HEK293 (cell line): Measurements from ENCODE around the gene CYP17A1.
"Not testable (repeated sequence)": the region's sequence is repeated elsewhere in the genome, so short reads cannot be mapped to it uniquely, and the experiment has no call there.

ENCODE experiments used
- CTCF ChIA-PET: fragments of 350-600 bp; formaldehyde crosslinking; extraction: SDS; loops from one replicate; lab custom pipeline; 2021; ENCODE audit warnings: antibody characterized with exemption; lab: Yijun Ruan, JAX
- POLR2A ChIA-PET: fragments of 300-600 bp; formaldehyde crosslinking; extraction: SDS; loops from one replicate; lab custom pipeline; 2020; ENCODE audit warnings: antibody characterized with exemption, inconsistent platforms; lab: Yijun Ruan, JAX
- H3K27ac ChIP-seq: fragments of 200-500 bp; sonication (Bioruptor generic); 2 replicates; pipeline ENCODE4 v1.5.1; 2014; ENCODE audit warnings: low read depth, low read length, control low read depth, inconsistent platforms; ENCODE audit errors: extremely low read depth
- H3K36me3 ChIP-seq, 2 experiments: fragments of 200-500 bp in 1 of 2; sonication (Bioruptor generic) in 1 of 2; 1 replicate in 1 of 2; 2 replicates in 1 of 2; pipeline ENCODE4 v1.5.1; 2014 to 2017; ENCODE audit warnings: inconsistent platforms in 2 of 2, low read length in 2 of 2; ENCODE audit not compliant: control insufficient read depth in 2 of 2, insufficient read depth in 1 of 2
- H3K4me1 ChIP-seq: fragments of 200-500 bp; sonication (Bioruptor generic); 2 replicates; pipeline ENCODE4 v1.5.1; 2014; ENCODE audit warnings: mild to moderate bottlenecking, low read length, inconsistent platforms; ENCODE audit not compliant: control insufficient read depth, insufficient read depth
- H3K4me3 ChIP-seq: 2 replicates; pipeline ENCODE4 v1.5.1; 2011; ENCODE audit warnings: low read depth, mild to moderate bottlenecking, control low read depth, low read length, moderate library complexity
- H3K9me3 ChIP-seq: fragments of 200-500 bp; sonication (Bioruptor generic); 2 replicates; pipeline ENCODE4 v1.5.1; 2014; ENCODE audit warnings: low read depth, low read length, inconsistent platforms; ENCODE audit not compliant: control insufficient read depth, insufficient read depth
- KLF10 ChIP-seq: fragments of 450-650 bp; IDR thresholded peaks from 2 replicates; pipeline ENCODE4 v1.5.1; 2018; ENCODE audit warnings: missing biosample characterization, mild to moderate bottlenecking, missing genetic modification characterization
- KLF7 ChIP-seq: fragments of 450-650 bp; formaldehyde crosslinking; IDR thresholded peaks from 2 replicates; pipeline ENCODE4 v1.5.1; 2016; ENCODE audit warnings: missing biosample characterization, missing genetic modification characterization, borderline replicate concordance
- OVOL3 ChIP-seq: fragments of 450-650 bp; formaldehyde crosslinking; IDR thresholded peaks from 2 replicates; pipeline ENCODE4 v1.5.1; 2016; ENCODE audit warnings: missing biosample characterization, missing genetic modification characterization
- SCRT2 ChIP-seq: fragments of 450-650 bp; formaldehyde crosslinking; IDR thresholded peaks from 2 replicates; pipeline ENCODE4 v1.5.1; 2016; ENCODE audit warnings: missing biosample characterization, missing genetic modification characterization
- TRIM28 ChIP-seq: IDR thresholded peaks from 2 replicates; pipeline ENCODE4 v1.6.1; 2011; ENCODE audit warnings: low read length, control low read depth, borderline replicate concordance
- ZBTB20 ChIP-seq: fragments of 450-650 bp; formaldehyde crosslinking; IDR thresholded peaks from 2 replicates; pipeline ENCODE4 v1.5.1; 2016; ENCODE audit warnings: missing biosample characterization, missing genetic modification characterization
- ZBTB21 ChIP-seq: fragments of 450-650 bp; formaldehyde crosslinking; IDR thresholded peaks from 2 replicates; pipeline ENCODE4 v1.5.1; 2017; ENCODE audit warnings: missing biosample characterization, missing genetic modification characterization
- ZIC2 ChIP-seq: fragments of 450-650 bp; formaldehyde crosslinking; IDR thresholded peaks from 2 replicates; pipeline ENCODE4 v1.5.1; 2016; ENCODE audit warnings: missing biosample characterization, missing genetic modification characterization
- ZNF10 ChIP-seq: fragments of 450-650 bp; formaldehyde crosslinking; IDR thresholded peaks from 2 replicates; pipeline ENCODE4 v1.5.1; 2017; ENCODE audit warnings: missing biosample characterization, missing genetic modification characterization
- ZNF157 ChIP-seq: fragments of 450-650 bp; formaldehyde crosslinking; IDR thresholded peaks from 2 replicates; pipeline ENCODE4 v1.5.1; 2016; ENCODE audit warnings: missing biosample characterization, missing genetic modification characterization
- ZNF423 ChIP-seq: fragments of 450-650 bp; formaldehyde crosslinking; IDR thresholded peaks from 2 replicates; pipeline ENCODE4 v1.5.1; 2016; ENCODE audit warnings: missing biosample characterization, missing genetic modification characterization
- ZNF529 ChIP-seq: fragments of 450-650 bp; formaldehyde crosslinking; IDR thresholded peaks from 2 replicates; pipeline ENCODE4 v1.5.1; 2017; ENCODE audit warnings: missing genetic modification characterization, missing biosample characterization; ENCODE audit not compliant: insufficient replicate concordance
- ZNF585B ChIP-seq: fragments of 450-650 bp; formaldehyde crosslinking; IDR thresholded peaks from 2 replicates; pipeline ENCODE4 v1.5.1; 2016; ENCODE audit warnings: missing biosample characterization, missing genetic modification characterization
- ZNF623 ChIP-seq: fragments of 450-650 bp; formaldehyde crosslinking; IDR thresholded peaks from 2 replicates; pipeline ENCODE4 v1.5.1; 2016; ENCODE audit warnings: missing biosample characterization, missing genetic modification characterization
- ZNF664 ChIP-seq: fragments of 450-650 bp; formaldehyde crosslinking; IDR thresholded peaks from 2 replicates; pipeline ENCODE4 v1.5.1; 2016; ENCODE audit warnings: missing biosample characterization, missing genetic modification characterization
- ZNF830 ChIP-seq: fragments of 450-650 bp; IDR thresholded peaks from 2 replicates; pipeline ENCODE4 v1.5.0; 2018; ENCODE audit warnings: missing biosample characterization, missing genetic modification characterization, low read depth, mild to moderate bottlenecking, moderate library complexity
- TF ChIP-seq, protein P1 (sequence below): fragments of 450-650 bp; formaldehyde crosslinking; IDR thresholded peaks from 2 replicates; pipeline ENCODE4 v1.5.1; 2016; ENCODE audit warnings: missing biosample characterization, missing genetic modification characterization
- TF ChIP-seq, protein P2 (sequence below): fragments of 450-650 bp; formaldehyde crosslinking; conservative IDR thresholded peaks from 2 replicates; pipeline ENCODE4 v1.5.1; 2016; ENCODE audit warnings: low read depth, missing biosample characterization, missing genetic modification characterization
- TF ChIP-seq, protein P3 (sequence below): fragments of 450-650 bp; formaldehyde crosslinking; IDR thresholded peaks from 2 replicates; pipeline ENCODE4 v1.5.1; 2016; ENCODE audit warnings: missing biosample characterization, missing genetic modification characterization
- TF ChIP-seq, protein P4 (sequence below): fragments of 450-650 bp; formaldehyde crosslinking; IDR thresholded peaks from 2 replicates; pipeline ENCODE4 v1.5.1; 2016; ENCODE audit warnings: missing biosample characterization, missing genetic modification characterization

CYP17A1 gene

DNA sequence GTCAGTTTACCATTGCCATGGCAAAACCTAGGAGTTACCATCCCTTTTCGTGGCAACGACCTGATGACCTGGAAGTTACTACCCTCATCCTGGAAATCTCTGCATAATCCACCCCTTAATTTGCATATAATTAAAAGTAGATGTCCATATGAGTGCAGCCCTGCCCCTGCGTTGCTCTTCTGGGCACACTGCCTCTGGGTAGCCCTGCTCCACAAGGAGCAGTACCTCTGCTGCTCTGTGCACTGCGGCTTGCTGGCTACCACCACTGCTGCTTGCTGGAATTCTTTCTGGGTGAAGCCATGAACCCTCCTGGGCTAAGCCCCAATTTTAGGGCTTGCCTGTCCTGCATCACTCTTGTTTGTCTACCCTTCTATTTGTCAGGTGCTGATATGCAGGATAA, 12.5 kb downstream of the CYP17A1 start (continued):
- TF ChIP-seq ZNF529 (no peak), ZNF585B (tag by site-specific recombination) (no peak), KLF10 (tag by site-specific recombination) (no peak)
- TF ChIP-seq, protein P1, sequence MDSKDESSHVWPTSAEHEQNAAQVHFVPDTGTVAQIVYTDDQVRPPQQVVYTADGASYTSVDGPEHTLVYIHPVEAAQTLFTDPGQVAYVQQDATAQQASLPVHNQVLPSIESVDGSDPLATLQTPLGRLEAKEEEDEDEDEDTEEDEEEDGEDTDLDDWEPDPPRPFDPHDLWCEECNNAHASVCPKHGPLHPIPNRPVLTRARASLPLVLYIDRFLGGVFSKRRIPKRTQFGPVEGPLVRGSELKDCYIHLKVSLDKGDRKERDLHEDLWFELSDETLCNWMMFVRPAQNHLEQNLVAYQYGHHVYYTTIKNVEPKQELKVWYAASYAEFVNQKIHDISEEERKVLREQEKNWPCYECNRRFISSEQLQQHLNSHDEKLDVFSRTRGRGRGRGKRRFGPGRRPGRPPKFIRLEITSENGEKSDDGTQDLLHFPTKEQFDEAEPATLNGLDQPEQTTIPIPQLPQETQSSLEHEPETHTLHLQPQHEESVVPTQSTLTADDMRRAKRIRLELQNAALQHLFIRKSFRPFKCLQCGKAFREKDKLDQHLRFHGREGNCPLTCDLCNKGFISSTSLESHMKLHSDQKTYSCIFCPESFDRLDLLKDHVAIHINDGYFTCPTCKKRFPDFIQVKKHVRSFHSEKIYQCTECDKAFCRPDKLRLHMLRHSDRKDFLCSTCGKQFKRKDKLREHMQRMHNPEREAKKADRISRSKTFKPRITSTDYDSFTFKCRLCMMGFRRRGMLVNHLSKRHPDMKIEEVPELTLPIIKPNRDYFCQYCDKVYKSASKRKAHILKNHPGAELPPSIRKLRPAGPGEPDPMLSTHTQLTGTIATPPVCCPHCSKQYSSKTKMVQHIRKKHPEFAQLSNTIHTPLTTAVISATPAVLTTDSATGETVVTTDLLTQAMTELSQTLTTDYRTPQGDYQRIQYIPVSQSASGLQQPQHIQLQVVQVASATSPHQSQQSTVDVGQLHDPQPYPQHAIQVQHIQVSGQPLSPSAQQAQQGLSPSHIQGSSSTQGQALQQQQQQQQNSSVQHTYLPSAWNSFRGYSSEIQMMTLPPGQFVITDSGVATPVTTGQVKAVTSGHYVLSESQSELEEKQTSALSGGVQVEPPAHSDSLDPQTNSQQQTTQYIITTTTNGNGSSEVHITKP (tag by site-specific recombination) = no peak
- TF ChIP-seq, protein P2, sequence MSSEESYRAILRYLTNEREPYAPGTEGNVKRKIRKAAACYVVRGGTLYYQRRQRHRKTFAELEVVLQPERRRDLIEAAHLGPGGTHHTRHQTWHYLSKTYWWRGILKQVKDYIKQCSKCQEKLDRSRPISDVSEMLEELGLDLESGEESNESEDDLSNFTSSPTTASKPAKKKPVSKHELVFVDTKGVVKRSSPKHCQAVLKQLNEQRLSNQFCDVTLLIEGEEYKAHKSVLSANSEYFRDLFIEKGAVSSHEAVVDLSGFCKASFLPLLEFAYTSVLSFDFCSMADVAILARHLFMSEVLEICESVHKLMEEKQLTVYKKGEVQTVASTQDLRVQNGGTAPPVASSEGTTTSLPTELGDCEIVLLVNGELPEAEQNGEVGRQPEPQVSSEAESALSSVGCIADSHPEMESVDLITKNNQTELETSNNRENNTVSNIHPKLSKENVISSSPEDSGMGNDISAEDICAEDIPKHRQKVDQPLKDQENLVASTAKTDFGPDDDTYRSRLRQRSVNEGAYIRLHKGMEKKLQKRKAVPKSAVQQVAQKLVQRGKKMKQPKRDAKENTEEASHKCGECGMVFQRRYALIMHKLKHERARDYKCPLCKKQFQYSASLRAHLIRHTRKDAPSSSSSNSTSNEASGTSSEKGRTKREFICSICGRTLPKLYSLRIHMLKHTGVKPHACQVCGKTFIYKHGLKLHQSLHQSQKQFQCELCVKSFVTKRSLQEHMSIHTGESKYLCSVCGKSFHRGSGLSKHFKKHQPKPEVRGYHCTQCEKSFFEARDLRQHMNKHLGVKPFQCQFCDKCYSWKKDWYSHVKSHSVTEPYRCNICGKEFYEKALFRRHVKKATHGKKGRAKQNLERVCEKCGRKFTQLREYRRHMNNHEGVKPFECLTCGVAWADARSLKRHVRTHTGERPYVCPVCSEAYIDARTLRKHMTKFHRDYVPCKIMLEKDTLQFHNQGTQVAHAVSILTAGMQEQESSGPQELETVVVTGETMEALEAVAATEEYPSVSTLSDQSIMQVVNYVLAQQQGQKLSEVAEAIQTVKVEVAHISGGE (tag by site-specific recombination) = no peak

DNA sequence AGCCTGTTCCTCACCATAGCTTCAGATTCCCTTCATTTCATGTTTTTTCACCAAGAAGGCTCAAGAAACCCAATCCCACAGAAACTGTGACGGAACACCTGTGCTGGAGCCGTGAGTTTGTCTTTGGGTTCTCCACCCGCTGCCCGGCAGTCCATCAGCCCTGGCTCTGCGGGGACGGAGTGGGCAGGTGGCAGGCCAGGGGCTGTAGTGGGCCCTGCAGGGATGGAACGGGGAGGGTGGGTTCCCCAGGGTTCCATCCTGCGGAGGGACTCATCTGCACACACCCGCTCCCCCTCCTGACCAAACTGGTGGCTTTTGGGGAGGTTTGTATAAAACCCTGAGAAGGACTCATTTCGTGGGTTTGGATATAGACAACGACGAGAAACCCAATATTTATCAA, 15.0 kb downstream of the CYP17A1 start:
- ChIA-PET POLR2A (no interaction called here), CTCF (interaction anchor here (0.6 kb wide), 1 partner anchor 445 kb away, joined by 3 read pairs; no protein-coding TSS in a partner anchor)
- TF ChIP-seq, protein P3, sequence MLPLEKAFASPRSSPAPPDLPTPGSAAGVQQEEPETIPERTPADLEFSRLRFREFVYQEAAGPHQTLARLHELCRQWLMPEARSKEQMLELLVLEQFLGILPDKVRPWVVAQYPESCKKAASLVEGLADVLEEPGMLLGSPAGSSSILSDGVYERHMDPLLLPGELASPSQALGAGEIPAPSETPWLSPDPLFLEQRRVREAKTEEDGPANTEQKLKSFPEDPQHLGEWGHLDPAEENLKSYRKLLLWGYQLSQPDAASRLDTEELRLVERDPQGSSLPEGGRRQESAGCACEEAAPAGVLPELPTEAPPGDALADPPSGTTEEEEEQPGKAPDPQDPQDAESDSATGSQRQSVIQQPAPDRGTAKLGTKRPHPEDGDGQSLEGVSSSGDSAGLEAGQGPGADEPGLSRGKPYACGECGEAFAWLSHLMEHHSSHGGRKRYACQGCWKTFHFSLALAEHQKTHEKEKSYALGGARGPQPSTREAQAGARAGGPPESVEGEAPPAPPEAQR (tag by site-specific recombination) = no peak
- TF ChIP-seq ZIC2 (tag by site-specific recombination) (no peak), ZNF623 (tag by site-specific recombination) (no peak), ZNF10 (tag by site-specific recombination) (no peak), ZNF830 (tag by site-specific recombination) (no peak), OVOL3 (tag by site-specific recombination) (no peak), KLF7 (tag by site-specific recombination) (no peak), SCRT2 (tag by site-specific recombination) (no peak), ZBTB21 (tag by site-specific recombination) (no peak), ZBTB20 (no peak), ZNF157 (tag by site-specific recombination) (no peak), ZNF664 (tag by site-specific recombination) (no peak), ZNF423 (no peak), TRIM28 (no peak)
- TF ChIP-seq, protein P4, sequence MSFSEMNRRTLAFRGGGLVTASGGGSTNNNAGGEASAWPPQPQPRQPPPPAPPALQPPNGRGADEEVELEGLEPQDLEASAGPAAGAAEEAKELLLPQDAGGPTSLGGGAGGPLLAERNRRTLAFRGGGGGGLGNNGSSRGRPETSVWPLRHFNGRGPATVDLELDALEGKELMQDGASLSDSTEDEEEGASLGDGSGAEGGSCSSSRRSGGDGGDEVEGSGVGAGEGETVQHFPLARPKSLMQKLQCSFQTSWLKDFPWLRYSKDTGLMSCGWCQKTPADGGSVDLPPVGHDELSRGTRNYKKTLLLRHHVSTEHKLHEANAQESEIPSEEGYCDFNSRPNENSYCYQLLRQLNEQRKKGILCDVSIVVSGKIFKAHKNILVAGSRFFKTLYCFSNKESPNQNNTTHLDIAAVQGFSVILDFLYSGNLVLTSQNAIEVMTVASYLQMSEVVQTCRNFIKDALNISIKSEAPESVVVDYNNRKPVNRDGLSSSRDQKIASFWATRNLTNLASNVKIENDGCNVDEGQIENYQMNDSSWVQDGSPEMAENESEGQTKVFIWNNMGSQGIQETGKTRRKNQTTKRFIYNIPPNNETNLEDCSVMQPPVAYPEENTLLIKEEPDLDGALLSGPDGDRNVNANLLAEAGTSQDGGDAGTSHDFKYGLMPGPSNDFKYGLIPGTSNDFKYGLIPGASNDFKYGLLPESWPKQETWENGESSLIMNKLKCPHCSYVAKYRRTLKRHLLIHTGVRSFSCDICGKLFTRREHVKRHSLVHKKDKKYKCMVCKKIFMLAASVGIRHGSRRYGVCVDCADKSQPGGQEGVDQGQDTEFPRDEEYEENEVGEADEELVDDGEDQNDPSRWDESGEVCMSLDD (tag by site-specific recombination) = no peak
- H3K36me3 ChIP-seq = no peaks in the 10 kb centered on the region
- no peaks in the 10 kb centered on the region for H3K4me1 ChIP-seq
- no peak overlapping the region for H3K27ac ChIP-seq
- H3K4me3 ChIP-seq = no peak overlapping the region
- H3K9me3 ChIP-seq = no peaks in the 10 kb centered on the region

DNA sequence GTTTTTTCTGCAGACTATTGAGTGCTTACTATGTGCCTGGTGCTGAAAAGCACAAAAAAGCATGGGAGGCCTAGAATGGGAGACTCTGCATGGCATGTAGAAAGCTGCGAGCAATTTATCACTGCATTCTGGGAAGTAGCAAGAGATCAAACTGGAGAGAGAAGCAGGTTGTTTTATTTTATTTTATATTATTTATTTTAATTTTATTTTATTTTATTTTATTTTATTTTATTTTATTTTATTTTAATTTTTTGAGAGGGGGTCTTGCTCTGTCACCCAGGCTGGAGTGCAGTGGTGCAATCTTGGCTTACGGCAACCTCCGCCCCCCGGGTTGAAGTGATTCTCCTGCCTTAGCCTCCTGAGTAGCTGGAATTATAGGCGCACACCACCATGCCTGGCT, 17.2 kb downstream of the CYP17A1 start:
- not testable (repeated sequence) for H3K4me1 ChIP-seq, H3K9me3 ChIP-seq, H3K27ac ChIP-seq, H3K4me3 ChIP-seq, H3K36me3 ChIP-seq
- POLR2A ChIA-PET = interaction anchor here (0.5 to 1.5 kb wide), 2 partner anchors 48 to 75 kb away, joined by 3 to 6 read pairs; no protein-coding TSS in a partner anchor
- CTCF ChIA-PET = interaction anchor here (0.9 to 2.0 kb wide), 3 partner anchors 13 to 665 kb away, joined by 3 to 5 read pairs (median 3); no protein-coding TSS in a partner anchor
